AML-193 (cell line): ENCODE results near the gene SPATS2.
"Not testable (repeated sequence)": the region's sequence is repeated elsewhere in the genome, so short reads cannot be mapped to it uniquely, and the experiment has no call there.

ENCODE experiments used
- DNase-seq, 2 experiments: peaks; one replicate each; lab custom pipeline; 2025; lab: John Stamatoyannopoulos, UW

The SPATS2 gene

DNA sequence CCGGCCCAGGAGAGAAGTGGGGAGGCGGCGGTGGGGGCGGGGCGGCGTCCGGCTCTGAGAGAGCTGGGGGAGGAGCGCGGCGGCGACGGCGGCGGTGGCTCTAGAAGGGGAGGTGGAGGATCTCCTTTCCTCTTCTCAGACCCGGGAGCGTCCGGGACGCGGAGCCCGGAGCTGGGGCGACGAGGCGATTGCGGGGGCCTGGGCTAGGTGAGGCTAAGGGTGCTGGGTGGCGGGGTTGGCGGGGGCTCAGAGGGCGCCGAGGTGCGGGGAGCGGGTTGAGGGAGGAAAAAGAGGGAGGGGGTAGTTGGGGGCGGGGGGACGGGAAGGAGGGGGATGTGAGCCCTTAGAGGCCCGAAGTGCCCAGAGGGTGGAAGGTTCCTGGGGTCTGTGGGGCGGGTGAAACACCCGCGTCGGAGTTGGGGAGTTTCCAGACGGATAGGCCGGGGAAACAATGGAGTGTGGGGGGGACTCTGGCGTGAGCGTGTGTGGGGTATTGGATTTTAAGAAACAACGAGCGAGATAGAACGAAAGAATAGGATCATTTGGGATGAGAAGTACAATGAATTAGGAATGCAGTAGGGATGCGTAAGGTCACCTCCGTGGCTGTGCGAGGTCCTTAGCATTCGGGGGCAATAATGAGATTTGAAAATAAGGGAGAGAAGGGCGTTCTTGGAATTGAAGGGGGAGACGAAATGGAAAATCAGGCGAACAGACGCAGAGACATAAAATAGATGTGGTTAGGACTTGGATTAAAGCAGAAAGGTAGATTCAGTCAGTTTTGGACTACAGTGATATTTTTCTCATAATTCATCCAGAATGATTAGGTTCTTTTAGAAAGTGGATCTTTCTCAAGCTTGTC, at the start of gene SPATS2:
Gene SPATS2 (plus strand): TSS at position 82 of the 859 bp plus-strand sequence. CDS start 93,551 bp downstream, outside the sequence.
- DNase-seq = no peak

GRCh38 chr12:49320411-49321103, 46.7 kb upstream of the SPATS2 start:
- DNase-seq = not testable (repeated sequence)

DNA sequence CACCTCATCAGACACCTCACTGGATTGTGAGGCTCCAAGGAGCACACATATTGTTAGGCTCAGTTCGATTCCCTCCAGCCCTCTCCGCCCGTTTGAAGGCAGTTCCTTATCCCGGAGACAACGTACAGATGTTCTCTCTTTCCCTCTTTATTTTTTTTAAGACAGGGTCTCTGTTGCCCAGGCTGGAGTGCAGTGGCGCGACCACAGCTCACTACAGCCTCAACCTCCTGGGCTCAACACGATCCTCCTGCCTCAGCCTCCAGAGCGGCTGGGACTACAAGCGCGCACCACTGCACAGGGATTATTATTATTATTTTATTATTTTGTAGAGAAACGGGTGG, 44.9 kb upstream of the SPATS2 start:
- DNase-seq = peak in 1 of 2 experiments; percentile 33

DNA sequence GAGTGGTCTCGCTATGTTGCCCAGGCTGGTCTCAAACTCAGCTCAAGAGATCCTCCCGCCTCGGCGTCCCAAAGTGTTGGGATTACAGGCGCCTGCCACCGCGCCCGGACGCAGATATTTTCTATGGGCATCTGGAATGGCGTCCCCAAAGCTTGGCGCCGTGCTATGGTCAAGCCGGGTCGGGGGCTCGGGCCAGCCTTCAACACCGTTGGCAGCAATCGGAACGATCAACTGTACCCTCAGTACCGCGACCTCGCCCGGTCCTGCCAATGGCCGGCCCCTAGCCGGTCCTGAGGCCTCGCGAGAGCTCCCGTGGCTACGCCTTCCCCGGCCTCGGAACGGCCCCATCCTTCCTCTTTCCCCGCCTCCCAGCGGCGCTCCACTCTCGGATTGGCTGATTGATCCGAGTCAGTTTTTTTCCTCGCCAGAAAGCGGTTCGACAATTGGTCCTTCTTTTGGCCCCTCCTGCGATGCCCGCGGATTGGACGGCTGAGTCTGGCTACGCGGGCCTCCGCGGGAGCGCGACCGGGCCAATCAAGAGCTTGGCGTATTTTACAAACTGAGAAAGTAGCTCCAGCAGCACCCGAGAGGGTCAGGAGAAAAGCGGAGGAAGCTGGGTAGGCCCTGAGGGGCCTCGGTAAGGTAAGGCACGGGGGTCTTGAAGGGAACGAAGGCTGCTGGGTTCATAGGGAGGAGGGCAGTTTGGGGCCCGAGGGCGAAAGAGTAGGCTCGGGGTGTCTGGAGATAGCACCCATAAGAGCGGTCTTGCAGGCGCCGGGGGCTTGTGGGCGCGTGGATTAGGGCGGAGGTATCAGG, 44.3 kb upstream of the SPATS2 start, which contains the start of gene TROAP:
Gene TROAP (plus strand): TSS at position 548 of the 816 bp plus-strand sequence. CDS start 354 bp downstream, outside the sequence.
- peak; percentile 97 to 98 for DNase-seq

DNA sequence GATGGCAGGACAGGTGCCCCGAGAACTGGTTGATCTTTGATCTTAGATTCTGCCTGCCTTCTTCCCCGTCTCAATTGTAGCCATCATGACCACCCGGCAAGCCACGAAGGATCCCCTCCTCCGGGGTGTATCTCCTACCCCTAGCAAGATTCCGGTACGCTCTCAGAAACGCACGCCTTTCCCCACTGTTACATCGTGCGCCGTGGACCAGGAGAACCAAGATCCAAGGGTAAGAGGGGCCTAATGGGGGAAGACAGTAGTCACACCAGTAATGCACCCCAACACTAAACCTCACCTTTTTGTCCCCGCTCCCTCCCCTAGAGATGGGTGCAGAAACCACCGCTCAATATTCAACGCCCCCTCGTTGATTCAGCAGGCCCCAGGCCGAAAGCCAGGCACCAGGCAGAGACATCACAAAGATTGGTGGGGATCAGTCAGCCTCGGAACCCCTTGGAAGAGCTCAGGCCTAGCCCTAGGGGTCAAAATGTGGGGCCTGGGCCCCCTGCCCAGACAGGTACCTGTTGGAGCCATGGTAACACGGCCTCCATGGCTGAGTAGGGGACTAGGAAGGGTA, 43.7 kb upstream of the SPATS2 start:
- DNase-seq = no peak

DNA sequence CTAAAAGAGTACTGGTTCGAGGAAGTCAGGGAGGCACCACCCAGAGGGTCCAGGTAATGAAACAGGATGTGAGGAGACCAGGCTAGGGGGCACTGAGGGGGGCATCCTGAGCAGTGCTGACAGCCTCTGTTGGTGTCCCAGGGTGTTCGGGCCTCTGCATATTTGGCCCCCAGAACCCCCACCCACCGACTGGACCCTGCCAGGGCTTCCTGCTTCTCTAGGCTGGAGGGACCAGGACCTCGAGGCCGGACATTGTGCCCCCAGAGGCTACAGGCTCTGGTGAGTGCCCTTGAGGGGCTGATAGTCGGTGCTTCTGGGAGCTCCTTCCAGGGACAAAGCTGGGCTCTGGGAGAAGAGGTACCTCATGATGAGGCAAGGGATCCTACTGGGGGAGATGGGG, 41.7 kb upstream of the SPATS2 start:
- no peak for DNase-seq

DNA sequence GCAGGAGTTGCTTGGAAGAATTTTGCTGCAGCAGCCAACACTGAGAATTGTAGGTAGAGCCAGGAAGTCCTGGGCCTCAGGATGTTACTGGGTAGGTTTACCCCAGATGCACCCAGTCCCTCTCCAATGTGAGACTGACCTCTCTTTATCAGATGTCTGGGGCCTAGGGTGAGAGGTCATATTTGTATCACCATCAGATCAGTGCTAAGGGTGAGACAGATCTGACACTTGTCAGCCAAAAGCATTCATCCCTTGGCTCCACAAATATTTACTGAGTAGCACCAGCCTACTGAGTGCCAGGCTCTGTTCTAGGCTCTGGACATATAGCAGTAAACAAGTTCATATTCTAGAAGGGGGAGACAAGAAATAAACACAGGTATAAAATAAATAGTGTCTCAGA, 39.9 kb upstream of the SPATS2 start:
- no peak for DNase-seq

DNA sequence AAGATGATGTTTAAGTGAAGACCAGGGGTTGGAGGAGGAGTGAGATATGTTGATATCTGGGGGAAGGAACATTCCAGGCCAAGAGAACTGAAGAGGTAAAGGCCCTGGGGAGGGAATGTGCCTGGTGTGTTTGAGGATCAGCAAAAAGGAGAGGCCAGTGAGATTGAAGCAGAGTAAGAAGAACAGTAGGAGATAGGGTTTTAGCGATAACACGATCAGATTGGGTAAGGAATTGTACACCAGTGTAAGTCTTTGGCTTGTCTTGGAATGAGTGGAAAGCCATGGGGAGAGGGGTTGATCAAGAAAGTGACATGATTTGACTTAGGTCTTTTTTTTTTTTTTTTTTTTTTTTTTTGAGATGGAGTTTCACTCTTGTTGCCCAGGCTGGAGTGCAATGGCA, 39.4 kb upstream of the SPATS2 start:
- no peak for DNase-seq

DNA sequence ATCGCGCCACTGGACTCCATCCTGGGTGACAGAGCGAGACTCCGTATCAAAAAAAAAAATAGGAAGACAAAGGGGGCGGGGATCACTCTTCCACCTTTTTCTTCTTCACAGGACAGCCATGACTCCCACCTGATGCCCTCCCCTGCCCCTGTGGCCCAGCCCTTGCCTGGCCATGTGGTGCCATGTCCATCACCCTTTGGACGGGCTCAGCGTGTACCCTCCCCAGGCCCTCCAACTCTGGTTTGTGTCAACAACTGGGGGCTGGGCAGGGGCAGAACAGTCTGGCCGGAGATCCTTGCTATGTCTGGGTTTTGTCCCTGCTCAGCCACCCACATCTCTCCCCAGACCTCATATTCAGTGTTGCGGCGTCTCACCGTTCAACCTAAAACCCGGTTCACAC, 38.4 kb upstream of the SPATS2 start:
- no peak for DNase-seq

- no peak for DNase-seq
Observed at GRCh38 chr12:49330032-49330619, 37.1 kb upstream of the SPATS2 start.

DNA sequence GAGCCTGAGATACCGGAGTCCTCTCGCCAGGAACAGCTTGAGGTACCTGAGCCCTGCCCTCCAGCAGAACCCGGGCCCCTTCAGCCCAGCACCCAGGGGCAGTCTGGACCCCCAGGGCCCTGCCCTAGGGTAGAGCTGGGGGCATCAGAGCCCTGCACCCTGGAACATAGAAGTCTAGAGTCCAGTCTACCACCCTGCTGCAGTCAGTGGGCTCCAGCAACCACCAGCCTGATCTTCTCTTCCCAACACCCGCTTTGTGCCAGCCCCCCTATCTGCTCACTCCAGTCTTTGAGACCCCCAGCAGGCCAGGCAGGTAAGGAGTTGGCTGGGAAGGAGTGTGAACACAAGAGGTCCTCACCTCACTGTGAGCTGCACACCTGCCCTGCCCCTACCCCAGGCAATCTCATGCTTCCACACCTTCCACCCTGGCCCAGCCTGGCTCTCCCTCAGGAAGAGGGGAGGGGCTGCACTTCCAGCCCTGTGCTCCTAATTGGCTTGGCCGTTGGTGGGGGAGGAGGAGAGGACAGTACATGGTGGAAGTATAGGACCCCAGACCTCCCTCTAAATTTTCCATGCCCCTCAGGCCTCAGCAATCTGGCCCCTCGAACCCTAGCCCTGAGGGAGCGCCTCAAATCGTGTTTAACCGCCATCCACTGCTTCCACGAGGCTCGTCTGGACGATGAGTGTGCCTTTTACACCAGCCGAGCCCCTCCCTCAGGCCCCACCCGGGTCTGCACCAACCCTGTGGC, 36.5 kb upstream of the SPATS2 start:
- DNase-seq = no peak

GRCh38 chr12:49331380-49332222, 35.7 kb upstream of the SPATS2 start:
- DNase-seq = peak; percentile 8 to 26

GRCh38 chr12:49332441-49332861, 34.8 kb upstream of the SPATS2 start:
- DNase-seq = no peak

DNA sequence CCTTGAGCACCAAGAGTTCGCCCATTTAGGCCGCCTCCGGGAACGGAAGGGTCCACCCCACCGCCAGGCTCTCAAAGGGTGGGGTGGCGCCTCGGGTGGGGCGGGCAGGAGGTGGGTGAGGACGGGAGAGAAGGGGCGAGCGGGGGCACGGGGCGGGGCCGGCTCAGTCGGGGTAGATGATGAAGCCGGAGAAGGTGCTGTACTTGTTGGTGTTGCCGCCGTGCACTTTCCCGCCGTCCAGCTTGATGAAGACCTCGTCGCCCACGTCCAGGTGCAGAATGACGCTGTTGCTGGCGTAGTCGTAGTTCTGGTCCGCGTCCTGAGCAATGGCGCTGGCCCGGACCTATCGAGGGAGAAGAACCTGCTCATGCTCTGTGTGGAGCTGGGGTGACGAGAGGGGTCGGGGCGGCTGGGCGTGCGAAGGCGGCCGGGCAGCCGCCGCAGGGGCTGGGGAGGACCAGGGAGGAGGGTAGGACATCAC, 34.3 kb upstream of the SPATS2 start:
- no peak for DNase-seq

- DNase-seq = not testable (repeated sequence)
Observed at GRCh38 chr12:49333778-49334177, 33.5 kb upstream of the SPATS2 start.

GRCh38 chr12:49334226-49334625, 33.0 kb upstream of the SPATS2 start:
- DNase-seq = no peak

GRCh38 chr12:49334681-49335080, 32.6 kb upstream of the SPATS2 start:
- no peak for DNase-seq

DNA sequence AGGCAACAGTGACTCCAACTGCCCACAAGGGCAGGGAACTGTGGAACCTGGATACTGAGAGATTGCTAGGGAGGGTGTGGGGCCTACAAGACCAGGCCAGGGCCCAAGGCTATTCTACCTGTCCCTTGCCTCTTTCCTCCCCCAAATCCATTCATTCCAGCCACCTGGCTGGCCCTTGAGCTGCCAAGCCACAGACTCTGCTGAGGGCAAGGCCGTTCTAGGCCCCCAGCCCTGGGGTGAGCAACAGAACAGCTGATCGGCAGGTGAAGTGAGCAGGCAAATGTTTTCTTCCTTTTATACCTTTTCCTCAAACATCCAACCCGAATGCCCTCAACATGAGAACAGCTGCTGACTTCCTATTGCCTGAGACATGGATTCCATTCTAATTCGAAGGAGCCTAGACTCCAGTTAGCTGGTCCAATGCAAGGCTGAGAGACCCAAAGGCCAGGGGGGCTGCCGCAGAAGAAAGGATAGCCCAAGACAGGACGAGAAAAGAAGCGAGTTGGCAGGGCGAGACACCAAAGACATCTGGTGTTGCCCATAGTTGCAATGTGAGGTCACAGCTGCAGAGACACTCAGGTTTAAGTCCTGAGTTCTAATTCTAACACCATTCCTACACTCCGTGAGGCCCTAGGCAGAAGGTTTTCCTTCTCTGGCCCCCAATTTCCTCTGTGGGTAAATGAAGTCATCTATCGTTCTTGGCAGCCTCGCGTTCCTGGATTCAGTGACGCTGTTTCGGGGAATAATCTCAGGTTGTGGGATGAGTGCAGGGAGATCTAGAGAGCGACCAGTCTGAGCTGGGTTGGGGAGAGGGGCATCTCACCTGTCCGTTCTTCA, 31.9 kb upstream of the SPATS2 start:
- DNase-seq = no peak
